IMR-90 (cell line): Measurements from ENCODE around the gene TIAM2.
"Not testable (repeated sequence)": the region's sequence is repeated elsewhere in the genome, so short reads cannot be mapped to it uniquely, and the experiment has no call there.

ENCODE experiments used
- BHLHE40 ChIP-seq: fragments of 150-350 bp; IDR thresholded peaks from 2 replicates; pipeline ENCODE4 v1.6.1; 2016; ENCODE audit warnings: mild to moderate bottlenecking, low read depth, low read length
- CEBPB ChIP-seq: IDR thresholded peaks from 2 replicates; pipeline ENCODE4 v1.6.1; 2012; ENCODE audit warnings: low read depth, low read length, improper control_type of control experiment
- CTCF ChIP-seq: conservative IDR thresholded peaks from 2 replicates; pipeline ENCODE4 v1.5.1; 2012; ENCODE audit warnings: mild to moderate bottlenecking, low read depth, low read length, improper control_type of control experiment
- ELK1 ChIP-seq: fragments of 150-350 bp; IDR thresholded peaks from 2 replicates; pipeline ENCODE4 v1.6.1; 2016; ENCODE audit warnings: low read depth, mild to moderate bottlenecking, low read length, moderate library complexity, borderline replicate concordance
- MAZ ChIP-seq: IDR thresholded peaks from 2 replicates; pipeline ENCODE4 v1.6.1; 2012; ENCODE audit warnings: low read depth, mild to moderate bottlenecking, low read length, improper control_type of control experiment, moderate library complexity, borderline replicate concordance
- MXI1 ChIP-seq: IDR thresholded peaks from 2 replicates; pipeline ENCODE4 v1.6.1; 2012; ENCODE audit warnings: low read depth, mild to moderate bottlenecking, low read length, moderate library complexity, borderline replicate concordance
- NFE2L2 ChIP-seq: fragments of 150-350 bp; IDR thresholded peaks from 2 replicates; pipeline ENCODE4 v1.6.1; 2016; ENCODE audit warnings: low read depth, mild to moderate bottlenecking, low read length
- POLR2A ChIP-seq: IDR thresholded peaks from 2 replicates; pipeline ENCODE4 v1.6.1; 2012; ENCODE audit warnings: mild to moderate bottlenecking, low read depth, low read length
- RAD21 ChIP-seq: IDR thresholded peaks from 2 replicates; pipeline ENCODE4 v1.6.1; 2012; ENCODE audit warnings: low read length, improper control_type of control experiment
- USF2 ChIP-seq: fragments of 150-350 bp; IDR thresholded peaks from 2 replicates; pipeline ENCODE4 v1.6.1; 2017; ENCODE audit warnings: mild to moderate bottlenecking, antibody characterized with exemption, low read length, low read depth

- TF ChIP-seq MAZ, POLR2A, MXI1, CTCF, BHLHE40, RAD21, NFE2L2, CEBPB, ELK1, USF2: not testable (repeated sequence)
These were observed 235.9 kb downstream of the TIAM2 start for GRCh38 chr6:155230975-155231374.
